HepG2 (cell line): Measurements from ENCODE around the gene KDM3A. TPM values are rescaled to one million over a fixed set of nuclear protein-coding genes. Genes with fewer than 3 reads are reported as not detected.

Experiments
- ATAC-seq: fragments of 200-7000 bp; cut with Tn5 transposase; 3 replicates; pipeline ENCODE4 v1.9.1; 2020; ENCODE audit warnings: mild to moderate bottlenecking, moderate library complexity
- BruUV-seq: library from RNA; stranded (reverse); fragments of 400-500 nt; replicated peaks from 2 replicates; lab custom pipeline; 2021; lab: Mats Ljungman, UMichigan
- CTCF ChIA-PET: fragments of 300-600 bp; formaldehyde crosslinking; extraction: SDS; loops from one replicate; lab custom pipeline; 2021; ENCODE audit warnings: low total read pairs, inconsistent platforms, low intra/inter-chr PET ratio; lab: Yijun Ruan, JAX
- POLR2A ChIA-PET: fragments of 350-600 bp; sonication (Branson Sonifier 250); formaldehyde crosslinking; loops from one replicate; lab custom pipeline; 2020; ENCODE audit warnings: antibody characterized with exemption, inconsistent platforms; lab: Yijun Ruan, JAX
- DNase-seq: peaks from one replicate; pipeline ENCODE4 v3.0.0-alpha.2; 2015; ENCODE audit warnings: low spot score
- FAIRE-seq: peaks from 3 replicates; lab custom pipeline; 2011; peaks lifted over from hg19 to GRCh38; lab: Jason Lieb, UNC
- H2AFZ ChIP-seq: one replicate; pipeline ENCODE4 v1.6.1; 2011; ENCODE audit warnings: low read length, inconsistent platforms
- H3K27ac ChIP-seq: fragments of 300-600 bp; 3 replicates; pipeline ENCODE4 v1.8.0; 2011; ENCODE audit warnings: mixed run types, mild to moderate bottlenecking, mixed read lengths, low read length, inconsistent platforms; ENCODE audit not compliant: insufficient read depth; ENCODE audit errors: extremely low read length
- H3K27me3 ChIP-seq, 2 experiments: fragments of 200-600 bp in 1 of 2; 2 replicates in 1 of 2; 3 replicates in 1 of 2; pipeline versions ENCODE4 v1.6.0 to v1.8.0; 2011; ENCODE audit warnings: low read length in 2 of 2, mild to moderate bottlenecking in 2 of 2, moderate library complexity in 2 of 2, inconsistent platforms in 1 of 2; ENCODE audit not compliant: insufficient read depth in 2 of 2, control insufficient read depth in 1 of 2
- H3K36me3 ChIP-seq, 2 experiments: fragments of 200-600 bp in 1 of 2; replicated peaks in 1 of 2; 2 replicates in 1 of 2; 3 replicates in 1 of 2; pipeline versions ENCODE4 v1.5.1 to v1.8.0; 2011; ENCODE audit warnings: low read length in 2 of 2, inconsistent platforms in 1 of 2; ENCODE audit not compliant: insufficient read depth in 2 of 2, control insufficient read depth in 1 of 2
- H3K4me1 ChIP-seq: 2 replicates; pipeline ENCODE4 v1.5.1; 2012; ENCODE audit warnings: low read length, inconsistent platforms; ENCODE audit not compliant: insufficient read depth
- H3K4me2 ChIP-seq: 2 replicates; pipeline ENCODE4 v1.6.0; 2011; ENCODE audit warnings: low read depth, low read length, inconsistent platforms
- H3K4me3 ChIP-seq, 3 experiments: fragments of 200-600 bp in 1 of 3; sonication (generic), shearing (Covaris generic) in 1 of 3; replicated peaks in 1 of 3; 2 replicates each; pipeline ENCODE4 v1.5.1; 2011 to 2016; ENCODE audit warnings: low read length in 3 of 3, inconsistent platforms in 2 of 3, low read depth in 2 of 3, mild to moderate bottlenecking in 2 of 3, control low read depth in 1 of 3, mixed read lengths in 1 of 3; ENCODE audit not compliant: insufficient read depth in 1 of 3
- H3K79me2 ChIP-seq: one replicate; pipeline ENCODE4 v1.6.1; 2011; ENCODE audit warnings: low read length, inconsistent platforms; ENCODE audit not compliant: insufficient read depth
- H3K9ac ChIP-seq: 2 replicates; pipeline ENCODE4 v1.6.0; 2011; ENCODE audit warnings: mild to moderate bottlenecking, low read depth, low read length, inconsistent platforms; ENCODE audit not compliant: insufficient read depth
- H3K9me3 ChIP-seq: 2 replicates; pipeline ENCODE4 v1.5.1; 2012; ENCODE audit warnings: mild to moderate bottlenecking, low read length
- H4K20me1 ChIP-seq: 2 replicates; pipeline ENCODE4 v1.6.0; 2011; ENCODE audit warnings: inconsistent platforms, mild to moderate bottlenecking, low read length, moderate library complexity; ENCODE audit not compliant: insufficient read depth
- ARNT2 ChIP-seq: sonication (generic); formaldehyde crosslinking; IDR thresholded peaks from 2 replicates; pipeline ENCODE4 v1.8.0; 2022; ENCODE audit warnings: mild to moderate bottlenecking, low read depth, missing genetic modification reagents, moderate library complexity
- BCL6 ChIP-seq: IDR thresholded peaks from 2 replicates; pipeline ENCODE4 v1.6.1; 2016; ENCODE audit warnings: missing genetic modification reagents, missing compliant biosample characterization
- FOXO1 ChIP-seq: sonication (generic); formaldehyde crosslinking; IDR thresholded peaks from 2 replicates; pipeline ENCODE4 v1.4.0; 2020; ENCODE audit warnings: missing genetic modification reagents
- HNF4G ChIP-seq, 2 experiments: sonication (generic) in 1 of 2; formaldehyde crosslinking in 1 of 2; IDR thresholded peaks; 2 replicates each; pipeline versions ENCODE4 v1.4.0 to v1.6.1; 2011 to 2020; ENCODE audit warnings: borderline replicate concordance in 2 of 2, low read depth in 2 of 2, mild to moderate bottlenecking in 2 of 2, low read length in 1 of 2, missing genetic modification reagents in 1 of 2, moderate library complexity in 1 of 2
- IKZF1 ChIP-seq: fragments of 450-650 bp; IDR thresholded peaks from 2 replicates; pipeline ENCODE4 v1.7.1; 2016
- KDM3A ChIP-seq: IDR thresholded peaks from 2 replicates; pipeline ENCODE4 v1.6.1; 2018; ENCODE audit warnings: low read depth, missing compliant biosample characterization
- NR2F6 ChIP-seq, 2 experiments: IDR thresholded peaks; 2 replicates each; pipeline ENCODE4 v1.6.1; 2016; ENCODE audit warnings: antibody characterized with exemption in 1 of 2, mild to moderate bottlenecking in 1 of 2
- PPARG ChIP-seq: conservative IDR thresholded peaks from 2 replicates; pipeline ENCODE4 v1.6.1; 2016; ENCODE audit warnings: missing biosample characterization, missing genetic modification reagents
- SIX4 ChIP-seq: sonication (generic); formaldehyde crosslinking; IDR thresholded peaks from 2 replicates; pipeline ENCODE4 v1.4.0; 2020; ENCODE audit warnings: missing genetic modification reagents
- TBX3 ChIP-seq: fragments of 450-650 bp; IDR thresholded peaks from 2 replicates; pipeline ENCODE4 v1.6.1; 2017; ENCODE audit warnings: antibody characterized with exemption, mild to moderate bottlenecking, inconsistent platforms, borderline replicate concordance
- ZFAT ChIP-seq: sonication (generic); formaldehyde crosslinking; conservative IDR thresholded peaks from 2 replicates; pipeline ENCODE4 v1.8.1; 2023; ENCODE audit warnings: missing genetic modification reagents, inconsistent platforms
- ZNF235 ChIP-seq: sonication (generic); formaldehyde crosslinking; IDR thresholded peaks from 2 replicates; pipeline ENCODE4 v1.8.1; 2023; ENCODE audit warnings: mild to moderate bottlenecking, missing genetic modification reagents, borderline replicate concordance
- ZNF260 ChIP-seq: sonication (generic); formaldehyde crosslinking; IDR thresholded peaks from 2 replicates; pipeline ENCODE4 v1.4.0; 2020; ENCODE audit warnings: missing genetic modification reagents, low read depth, mild to moderate bottlenecking, borderline replicate concordance
- ZNF337 ChIP-seq: sonication (generic); formaldehyde crosslinking; IDR thresholded peaks from 2 replicates; pipeline ENCODE4 v1.5.1; 2020; ENCODE audit warnings: missing genetic modification reagents, low read depth, mild to moderate bottlenecking, borderline replicate concordance
- ZNF430 ChIP-seq: sonication (generic); formaldehyde crosslinking; IDR thresholded peaks from 2 replicates; pipeline ENCODE4 v1.9.0; 2021; ENCODE audit warnings: mild to moderate bottlenecking, missing genetic modification reagents
- ZNF83 ChIP-seq: sonication (generic); formaldehyde crosslinking; IDR thresholded peaks from 2 replicates; pipeline ENCODE4 v1.4.0; 2020; ENCODE audit warnings: missing genetic modification reagents, mild to moderate bottlenecking, borderline replicate concordance
- WGBS: methylation state at CpG from one replicate; pipeline ENCODE4 v1.1.6; 2017; ENCODE audit warnings: low lambda C conversion rate; 5-methylcytosine and 5-hydroxymethylcytosine counted together
- in situ Hi-C: cut with HindIII; loops from 2 replicates; pipeline ENCODE4 v1.10.0; 2017; ENCODE audit warnings: low pct_unique_long_range_greater_than_20kb; ENCODE audit not compliant: extremely low pct_ligation_motif_present
- intact Hi-C: fragments of 100-400 bp; cut with micrococcal nuclease; formaldehyde crosslinking; loops from one replicate; pipeline ENCODE4 v1.10.0; 2022; ENCODE audit not compliant: unreplicated experiment
- polyA plus RNA-seq, 8 experiments: library from polyadenylated mRNA; depleted of rRNA in 3 of 8; stranded (reverse) in 7 of 8; unstranded in 1 of 8; fragments of >200 nt; fragmentation: Illumina TruSeq in 4 of 8; extraction: Trizol in 4 of 8; gene quantifications; 2 replicates each; pipeline versions ENCODE4 v1.2.1 to v1.2.3, GENCODE V29; 2011 to 2016; ENCODE audit warnings: low read depth in 4 of 8, missing spikeins in 1 of 8, mixed read lengths in 1 of 8; ENCODE audit not compliant: insufficient read depth in 1 of 8
- total RNA-seq, 5 experiments: library from RNA; depleted of rRNA; stranded (reverse); fragments of >200 nt; fragmentation: Illumina TruSeq; extraction: Trizol; gene quantifications; 2 replicates each; pipeline ENCODE4 v1.2.3, GENCODE V29; 2016; ENCODE audit warnings: low read depth in 1 of 5

KDM3A gene
- total and polyA plus RNA-seq, 2 of the 13 experiments (the other 11 are each of a cell fraction or from before 2014, with no cell fraction given), result 21.0 to 70.2 TPM

DNA sequence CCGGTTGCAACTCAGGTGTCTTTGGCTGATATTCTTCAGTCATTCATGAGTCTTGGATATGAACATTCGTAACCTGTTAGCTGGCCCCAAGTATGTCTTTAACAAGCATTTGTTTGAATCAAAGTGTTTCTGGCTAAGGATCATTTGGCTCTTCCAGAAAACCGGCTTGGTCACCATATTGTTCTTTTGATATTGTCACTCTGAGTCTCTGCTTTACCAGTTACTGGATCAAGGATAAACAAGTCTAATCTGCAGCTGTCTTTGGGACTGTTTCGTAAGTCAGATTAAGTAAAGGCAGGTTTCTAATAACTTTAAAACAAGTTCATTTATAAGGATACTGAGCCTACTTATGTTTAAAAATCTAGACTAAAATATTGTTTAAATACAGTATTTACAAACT, 49.1 kb downstream of the KDM3A start:
- in situ Hi-C loops, result no loop called here
- no peak overlapping the region for H3K9ac ChIP-seq
- peaks cover 31 to 96% of the 10 kb centered on the region in 2 experiments for H3K36me3 ChIP-seq
- H3K9me3 ChIP-seq, result no peaks in the 10 kb centered on the region
- no peaks in the 10 kb centered on the region for H3K79me2 ChIP-seq
- BruUV-seq, result no TSS peak
- DNase-seq (no peak), ATAC-seq (no peak), FAIRE-seq (no peak)
- intact Hi-C loops, result no loop called here
- no peak overlapping the region for H3K4me3 ChIP-seq
- ChIA-PET CTCF (no interaction called here), POLR2A (no interaction called here)
- no peaks in the 10 kb centered on the region for H3K27me3 ChIP-seq
- H3K27ac ChIP-seq, result no peak overlapping the region
- no peak overlapping the region for H3K4me2 ChIP-seq
- no peaks in the 10 kb centered on the region for H4K20me1 ChIP-seq
- no peak overlapping the region for H2AFZ ChIP-seq
- H3K4me1 ChIP-seq, result peaks cover 29% of the 10 kb centered on the region
- TF ChIP-seq KDM3A (CRISPR knock-in tag), result no peak
- no peak for TF ChIP-seq ZNF83
- no peak for TF ChIP-seq SIX4 (CRISPR knock-in tag)
- TF ChIP-seq ZNF430 (CRISPR knock-in tag), result no peak
- TF ChIP-seq ZNF235 (CRISPR knock-in tag), result no peak
- TF ChIP-seq ZFAT (CRISPR knock-in tag), result no peak
- TF ChIP-seq PPARG (CRISPR knock-in tag), result no peak
- no peak for TF ChIP-seq NR2F6 (IDR thresholded peaks at IDR 0.05)
- no peak for TF ChIP-seq NR2F6 (CRISPR knock-in tag; IDR thresholded peaks at IDR 0.05)
- TF ChIP-seq BCL6 (CRISPR knock-in tag), result no peak
- TF ChIP-seq HNF4G (IDR thresholded peaks at IDR 0.05; ENCODE audit: borderline replicate concordance, low read depth, low read length), result no peak
- no peak for TF ChIP-seq HNF4G (CRISPR knock-in tag; IDR thresholded peaks at IDR 0.05; ENCODE audit: borderline replicate concordance, low read depth)
- no peak for TF ChIP-seq ZNF260 (CRISPR knock-in tag)
- no peak for TF ChIP-seq ZNF337 (CRISPR knock-in tag)
- no peak for TF ChIP-seq ARNT2 (CRISPR knock-in tag)
- TF ChIP-seq FOXO1, result no peak
- no peak for TF ChIP-seq TBX3
- TF ChIP-seq IKZF1, result no peak
- WGBS, result over 99% methylated on average over 4 of the region's 4 CpGs
